Fibroblast of skin of left quadriceps (primary cell): ENCODE data around the gene CERS2.

ENCODE experiments used
- DNase-seq, 2 experiments: peaks; one replicate each; pipeline ENCODE4 v3.0.0-alpha.2; 2013; ENCODE audit warnings: low read depth in 2 of 2

CERS2 gene

GRCh38 chr1:150997126-150997872, 22.7 kb upstream of the CERS2 start:
- DNase-seq: no peak

- DNase-seq: no peak
Observed at GRCh38 chr1:150995896-150996295, 21.3 kb upstream of the CERS2 start.

- no peak for DNase-seq
Observed at GRCh38 chr1:150995460-150995859, 20.8 kb upstream of the CERS2 start.

- DNase-seq: no peak
Observed at GRCh38 chr1:150994248-150994647, 19.6 kb upstream of the CERS2 start.

- no peak for DNase-seq
Observed at GRCh38 chr1:150992626-150993025, 18.0 kb upstream of the CERS2 start.

GRCh38 chr1:150987924-150988323, 13.3 kb upstream of the CERS2 start:
- no peak for DNase-seq

GRCh38 chr1:150985179-150985825, 10.7 kb upstream of the CERS2 start:
- no peak for DNase-seq

- DNase-seq: no peak
Observed at GRCh38 chr1:150981805-150982712, 7.4 kb upstream of the CERS2 start, which contains the start of gene ANXA9. ANXA9 (plus strand) TSS chr1:150982292; CDS start chr1:150983106, 814 bp downstream.

- no peak for DNase-seq
Observed at GRCh38 chr1:150981177-150981804, 6.7 kb upstream of the CERS2 start.

- DNase-seq: peak; percentile 80 to 81
Observed at GRCh38 chr1:150979092-150980056, 4.7 kb upstream of the CERS2 start.

GRCh38 chr1:150976879-150977694, 2.5 kb upstream of the CERS2 start:
- no peak for DNase-seq

- no peak for DNase-seq
Observed at GRCh38 chr1:150976401-150976821, 1.8 kb upstream of the CERS2 start.

GRCh38 chr1:150973836-150974579, 627 bp downstream of the CERS2 start:
- no peak for DNase-seq

GRCh38 chr1:150973258-150973835, 1.3 kb downstream of the CERS2 start:
- DNase-seq: no peak

- no peak for DNase-seq
Observed at GRCh38 chr1:150972417-150972940, 2.2 kb downstream of the CERS2 start.

GRCh38 chr1:150971583-150972416, 2.8 kb downstream of the CERS2 start:
- DNase-seq: no peak

GRCh38 chr1:150970808-150971582, 3.6 kb downstream of the CERS2 start:
- no peak for DNase-seq
